ENCODE data around the gene ZNF229.
A peak's percentile ranks its signal among the peaks of the same experiment; 100 is the strongest.
"Not testable (repeated sequence)": the region's sequence is repeated elsewhere in the genome, so short reads cannot be mapped to it uniquely, and the experiment has no call there.

Gene ZNF229

DNA sequence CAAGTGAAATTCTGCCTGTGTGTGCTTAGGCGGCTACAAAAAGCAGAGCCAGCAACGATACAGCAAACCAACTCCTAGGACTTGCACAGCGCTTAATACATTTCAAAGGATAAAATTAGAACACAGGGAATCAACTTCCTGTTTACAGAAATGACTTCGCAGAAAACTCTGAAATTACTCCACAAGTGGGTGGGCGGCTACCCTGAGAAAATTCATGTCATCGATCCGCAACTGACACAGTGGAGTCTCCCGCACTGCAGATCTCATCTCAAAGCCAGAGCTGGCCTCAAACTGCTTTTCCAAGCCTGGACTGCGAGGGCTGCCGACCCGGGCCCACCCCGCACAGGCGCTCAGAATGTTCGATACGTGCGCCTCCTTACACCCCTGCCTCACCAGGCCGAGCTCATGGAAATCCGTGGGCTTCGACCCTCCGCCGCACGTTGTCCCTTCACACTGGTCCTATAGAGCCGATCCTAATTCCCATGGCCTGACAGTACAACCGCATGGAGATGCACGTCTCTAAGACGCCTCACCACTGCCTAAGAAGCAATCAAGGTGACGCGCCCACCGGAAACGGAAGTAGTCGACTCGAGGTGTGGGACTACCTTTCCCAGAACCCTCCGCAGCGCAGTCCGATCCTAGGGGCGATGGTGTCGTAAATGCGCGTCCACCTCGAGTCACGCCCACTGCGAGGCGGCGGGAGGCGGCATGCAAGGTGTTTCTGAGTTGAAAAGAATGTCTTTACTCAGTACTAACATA is at the start of gene ZNF229:
TSS of gene ZNF229 (minus strand) at position 557 of the 759 bp plus-strand sequence. CDS start 5,625 bp downstream, outside the sequence.
- peak; percentile 90 for DNase-seq (ENCODE audit: low spot score)

DNA sequence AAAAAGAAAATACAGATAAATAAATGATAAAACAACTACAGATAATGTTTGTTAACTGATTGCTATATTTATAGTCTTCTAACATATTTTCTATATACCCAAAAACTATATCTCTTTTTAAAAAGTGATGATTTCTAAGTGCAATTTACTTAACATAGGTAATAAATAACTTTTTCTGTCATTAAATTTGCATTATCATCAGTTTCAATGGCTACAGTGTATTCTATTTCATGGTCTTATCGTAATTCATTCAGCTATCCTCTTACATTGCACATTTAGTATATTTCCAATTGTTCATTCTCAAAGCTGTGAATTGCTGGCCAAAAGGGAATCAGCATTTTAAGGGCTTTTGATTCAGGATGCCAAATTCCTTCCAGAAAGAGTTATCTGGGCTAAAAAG is 48.4 kb upstream of the ZNF229 start:
- DNase-seq (ENCODE audit: low spot score), result no peak

GRCh38 chr19:44476559-44477408 is 28.5 kb upstream of the ZNF229 start:
- DNase-seq (ENCODE audit: low spot score), result peak; percentile 14

GRCh38 chr19:44468730-44469129 is 20.5 kb upstream of the ZNF229 start:
- not testable (repeated sequence) for DNase-seq (ENCODE audit: low spot score)

GRCh38 chr19:44462600-44463286 is 14.5 kb upstream of the ZNF229 start:
- not testable (repeated sequence) for DNase-seq (ENCODE audit: low spot score)

DNA sequence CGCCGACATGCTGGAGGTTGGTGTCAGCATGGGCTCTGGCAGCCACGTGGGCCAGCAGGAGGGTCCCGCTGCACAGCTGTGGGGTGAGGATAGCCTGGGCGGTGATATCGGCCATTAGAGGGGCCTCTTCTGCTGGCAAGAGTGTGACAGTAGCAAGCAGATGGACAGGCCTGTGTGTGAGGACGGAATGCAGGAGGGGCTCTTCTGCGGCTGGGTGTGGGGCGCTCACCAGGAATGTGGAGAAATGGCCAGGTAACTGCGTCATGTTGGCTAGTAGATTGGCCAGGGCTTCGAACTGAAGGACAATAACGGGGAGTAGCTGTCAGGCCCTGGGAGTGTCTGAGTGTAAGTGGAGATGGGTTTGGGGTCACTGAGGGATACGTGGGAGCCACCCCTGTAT is 7.7 kb upstream of the ZNF229 start:
- DNase-seq (ENCODE audit: low spot score), result not testable (repeated sequence)

GRCh38 chr19:44455100-44455499 is 6.8 kb upstream of the ZNF229 start:
- DNase-seq (ENCODE audit: low spot score), result no peak

DNA sequence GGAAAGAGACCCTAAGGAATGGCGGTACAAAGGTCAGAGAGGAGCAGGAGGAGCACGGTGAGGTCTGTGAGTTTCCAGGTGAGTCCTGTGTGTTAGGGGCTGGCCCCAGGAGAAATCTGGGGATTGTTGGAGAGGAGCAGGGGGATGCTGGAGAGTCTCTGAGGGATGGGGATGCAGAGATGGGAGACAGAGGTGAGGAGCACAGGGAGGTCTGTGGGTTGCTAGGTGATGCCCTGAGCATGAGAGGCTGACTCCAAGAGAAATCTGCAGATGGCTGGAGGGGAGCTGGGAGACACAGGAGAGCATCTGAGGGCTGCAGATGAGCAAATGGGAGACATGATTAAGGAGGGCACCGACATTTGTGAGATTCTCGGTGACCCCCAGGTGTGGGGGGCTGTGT is 4.1 kb upstream of the ZNF229 start:
- DNase-seq (ENCODE audit: low spot score), result no peak

DNA sequence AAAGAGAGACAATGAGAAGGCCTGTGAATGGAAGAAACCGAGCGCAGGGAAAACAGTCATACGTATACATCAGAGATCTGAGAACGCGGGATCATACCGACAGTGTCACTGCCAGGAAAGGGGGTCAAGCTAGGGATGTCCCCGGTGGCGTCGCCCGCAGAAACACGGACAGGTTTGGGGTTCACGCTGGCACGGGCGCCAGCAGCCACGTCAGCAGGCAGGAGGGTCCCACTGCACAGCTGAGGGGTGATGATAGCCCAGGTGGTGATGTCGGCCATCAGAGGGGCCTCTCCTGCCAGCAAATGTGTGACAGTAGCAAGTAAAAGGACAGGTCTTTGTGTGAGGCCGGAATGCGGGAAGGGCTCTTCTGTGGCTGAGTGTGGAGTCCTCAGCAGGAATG is 3.4 kb upstream of the ZNF229 start:
- DNase-seq (ENCODE audit: low spot score), result no peak

GRCh38 chr19:44438441-44438840 is 9.8 kb downstream of the ZNF229 start:
- DNase-seq (ENCODE audit: low spot score), result no peak

DNA sequence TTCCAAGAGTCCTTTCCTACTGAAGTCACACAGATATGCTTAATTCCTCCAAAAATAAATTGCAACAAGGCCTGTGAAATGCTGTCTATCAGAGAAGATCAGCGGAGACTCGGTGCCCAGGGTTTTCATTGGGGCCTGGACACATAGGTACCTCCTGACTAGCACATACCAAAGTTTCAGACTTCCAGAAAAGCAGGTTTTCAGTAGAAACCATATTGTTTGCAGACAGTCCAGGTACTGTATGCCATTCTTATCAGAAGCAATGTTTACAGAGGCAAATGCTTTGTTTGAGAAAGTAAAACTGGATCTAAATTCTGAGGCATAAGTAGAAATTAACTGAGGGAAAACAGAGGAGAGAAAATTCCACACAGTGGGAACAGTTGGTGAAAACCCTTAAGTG is 12.8 kb downstream of the ZNF229 start:
- no peak for DNase-seq (ENCODE audit: low spot score)

- no peak for DNase-seq (ENCODE audit: low spot score)
These were observed 17.3 kb downstream of the ZNF229 start for GRCh38 chr19:44430956-44431355.

DNA sequence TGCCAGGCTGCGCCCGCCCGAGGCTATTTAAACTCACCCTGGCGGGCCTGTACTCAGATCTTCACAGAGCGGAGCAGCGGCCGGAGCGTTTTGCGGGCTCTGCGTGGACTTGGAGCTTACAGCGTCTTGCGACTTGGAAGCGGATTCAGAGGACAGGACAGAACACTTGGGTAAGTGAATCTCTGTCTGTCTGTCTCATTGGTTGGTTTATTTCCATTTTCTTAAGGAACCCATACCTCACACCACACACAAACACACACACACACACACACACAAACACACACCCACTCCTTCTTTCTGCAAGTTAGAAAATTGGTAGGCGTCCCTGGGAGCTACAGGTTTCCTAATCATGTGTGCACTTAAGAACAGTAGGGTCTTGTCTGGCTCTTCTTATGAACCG is 32.7 kb downstream of the ZNF229 start:
- not testable (repeated sequence) for DNase-seq (ENCODE audit: low spot score)

- peak; percentile 92 for DNase-seq (ENCODE audit: low spot score)
These were observed 46.8 kb downstream of the ZNF229 start, which contains the start of gene ZNF285 for GRCh38 chr19:44401139-44402115. ZNF285 (minus strand) TSS chr19:44401608; CDS start chr19:44397213, 4,395 bp downstream.

DNA sequence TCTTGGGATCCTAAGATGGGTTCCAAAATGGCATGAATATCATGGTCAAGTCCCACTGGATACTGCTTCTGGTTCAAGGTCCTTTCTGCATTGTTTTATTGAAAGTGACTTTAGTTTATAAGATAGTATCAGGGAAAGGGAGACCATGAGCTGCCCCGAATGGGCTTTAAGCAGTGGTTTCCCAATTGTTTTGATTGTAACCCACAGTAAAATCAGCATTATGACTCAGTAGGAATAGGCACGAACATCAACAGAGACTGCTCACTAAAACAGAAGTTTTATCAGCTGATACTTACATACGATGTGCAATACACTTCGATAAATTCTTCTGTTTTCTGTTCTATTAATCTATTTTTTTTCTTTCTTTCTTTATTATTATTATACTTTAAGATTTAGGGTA is 59.0 kb downstream of the ZNF229 start:
- DNase-seq (ENCODE audit: low spot score), result not testable (repeated sequence)

All from cerebellar cortex (tissue), 1 donor.